HS-5 (cell line): ENCODE measurements around the gene STK32A.
A peak's percentile ranks its signal among the peaks of the same experiment; 100 is the strongest.

ENCODE experiments used
- DNase-seq: peaks from one replicate; pipeline ENCODE4 v3.0.0-alpha.2; 2012; ENCODE audit warnings: low read depth

STK32A gene

DNA sequence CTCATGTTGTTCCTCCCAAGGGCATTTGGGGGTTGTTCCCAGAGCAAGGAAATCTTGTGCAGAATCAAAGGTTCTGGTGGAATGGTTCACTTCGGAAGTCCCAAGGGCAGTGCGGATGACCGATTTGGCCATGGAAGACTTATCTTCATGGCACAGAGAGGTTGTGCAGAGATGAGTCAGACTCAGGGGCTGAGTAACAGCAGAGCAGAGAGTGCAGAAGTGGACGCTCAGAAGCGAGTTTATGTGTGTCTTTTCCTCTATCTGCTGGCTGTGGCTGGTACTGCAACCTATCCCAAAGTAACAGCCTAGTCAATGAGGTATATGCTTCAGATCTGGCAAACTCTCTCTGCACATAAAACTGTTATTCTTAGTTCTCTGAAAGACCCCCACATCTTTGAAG lies 157.0 kb downstream of the STK32A start:
- peak; percentile 36 for DNase-seq

DNA sequence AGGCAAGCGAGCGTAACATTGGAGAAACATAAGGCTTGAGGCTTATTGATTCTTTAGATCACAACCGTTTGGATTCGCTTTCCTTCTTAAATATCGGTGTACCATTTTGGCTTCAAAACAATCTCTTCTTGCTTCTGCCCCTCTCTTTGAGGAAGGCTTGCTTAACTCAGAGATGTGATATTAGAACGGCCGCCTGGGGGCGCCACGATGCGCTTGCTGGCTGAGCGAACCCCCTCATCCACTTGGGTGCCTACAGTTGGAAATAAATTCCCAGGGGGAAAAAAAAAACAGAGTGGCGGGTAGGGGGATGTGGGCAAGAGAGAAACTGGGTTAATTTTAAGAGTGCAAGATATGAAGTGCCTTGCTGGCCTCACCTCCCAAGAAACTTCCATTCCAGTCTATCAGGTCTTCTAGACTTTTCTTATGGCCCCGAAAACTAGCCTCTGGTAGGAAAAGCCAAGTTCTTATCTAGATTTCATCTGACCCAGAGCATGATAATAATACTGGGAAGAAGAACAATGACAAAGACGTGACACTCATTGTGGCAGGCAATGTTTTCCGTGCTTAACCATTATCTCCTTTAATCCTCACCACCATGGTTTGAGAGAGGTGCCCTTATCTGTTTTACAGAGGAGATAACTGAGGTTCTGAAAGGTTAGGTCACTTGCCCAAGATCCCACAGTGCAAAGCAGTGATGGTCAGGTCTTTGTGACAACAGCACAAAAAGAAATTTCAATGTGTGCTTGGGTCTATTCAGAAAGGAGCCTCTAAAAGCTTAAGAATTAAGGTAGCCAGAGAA lies 159.2 kb downstream of the STK32A start:
- no peak for DNase-seq

DNA sequence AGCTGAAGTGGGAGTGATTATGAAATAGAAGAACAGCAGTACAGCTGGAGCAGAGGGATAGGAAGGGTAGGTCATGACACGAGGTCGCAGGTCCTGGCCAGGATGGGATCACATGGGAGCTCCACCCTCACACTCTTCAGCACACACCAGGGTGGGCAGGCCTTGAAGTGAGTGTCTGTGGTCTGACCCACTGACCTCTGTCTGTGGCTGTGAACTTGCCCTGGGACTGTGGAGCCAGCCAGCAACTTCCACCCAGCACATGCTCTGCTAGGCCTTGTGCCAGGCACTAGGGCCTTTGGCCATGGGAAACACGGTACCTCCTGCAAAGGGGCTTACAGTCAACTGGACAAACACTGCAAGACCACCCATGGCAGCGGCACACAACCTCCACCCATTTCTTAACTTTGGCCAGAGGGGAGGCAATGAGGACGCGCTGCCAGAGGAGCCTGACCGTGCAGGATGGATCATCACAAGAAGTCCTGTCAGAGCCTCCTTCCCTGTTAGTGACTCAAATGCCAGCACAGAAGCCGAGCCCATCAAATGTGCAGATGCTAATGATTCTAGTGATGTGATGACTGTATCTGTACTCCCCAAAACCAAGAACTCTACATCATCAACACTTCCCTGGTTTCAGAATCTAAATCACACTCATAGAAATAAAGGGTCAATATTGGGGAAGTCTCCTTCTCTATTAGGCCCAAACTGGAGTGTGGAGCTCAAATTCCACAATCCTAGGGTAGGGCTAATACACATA lies 161.4 kb downstream of the STK32A start:
- DNase-seq, result no peak

DNA sequence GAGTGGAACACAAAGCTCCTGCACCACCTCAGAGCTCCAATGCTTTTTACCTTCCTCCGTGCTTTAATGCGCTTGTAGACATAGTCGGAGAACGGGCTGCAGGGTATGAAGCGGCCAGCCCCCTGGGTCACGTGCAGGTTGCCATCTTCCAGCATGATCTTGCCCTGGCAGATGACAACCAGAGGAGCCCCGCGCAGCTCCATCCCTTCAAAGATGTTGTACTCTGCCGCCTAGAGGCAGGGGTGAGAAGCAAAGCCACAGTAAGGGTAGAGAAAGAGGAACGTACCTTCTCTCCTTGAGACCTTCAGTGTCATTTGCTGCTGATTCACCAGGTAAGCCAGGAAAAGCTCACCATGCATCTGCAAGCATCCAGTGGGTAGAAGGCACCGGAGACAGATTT lies 162.8 kb downstream of the STK32A start:
- no peak for DNase-seq

DNA sequence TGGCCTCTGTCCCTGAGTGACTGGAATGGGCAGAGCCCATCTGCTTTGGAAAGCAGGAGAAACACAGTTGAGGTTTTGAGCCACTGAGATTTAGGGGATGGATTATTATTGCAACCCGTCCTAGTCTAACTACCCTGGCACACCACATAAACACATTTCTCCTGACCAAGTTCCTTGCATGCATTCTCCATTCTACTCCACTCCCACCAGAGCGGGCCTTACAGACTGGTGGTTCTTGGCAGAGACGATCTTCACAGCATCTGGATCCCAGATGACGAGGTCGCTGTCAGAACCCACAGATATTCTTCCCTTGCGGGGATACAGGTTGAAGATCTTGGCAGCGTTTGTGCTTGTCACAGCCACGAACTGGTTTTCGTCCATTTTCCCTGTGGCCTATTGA lies 164.0 kb downstream of the STK32A start:
- DNase-seq, result no peak

DNA sequence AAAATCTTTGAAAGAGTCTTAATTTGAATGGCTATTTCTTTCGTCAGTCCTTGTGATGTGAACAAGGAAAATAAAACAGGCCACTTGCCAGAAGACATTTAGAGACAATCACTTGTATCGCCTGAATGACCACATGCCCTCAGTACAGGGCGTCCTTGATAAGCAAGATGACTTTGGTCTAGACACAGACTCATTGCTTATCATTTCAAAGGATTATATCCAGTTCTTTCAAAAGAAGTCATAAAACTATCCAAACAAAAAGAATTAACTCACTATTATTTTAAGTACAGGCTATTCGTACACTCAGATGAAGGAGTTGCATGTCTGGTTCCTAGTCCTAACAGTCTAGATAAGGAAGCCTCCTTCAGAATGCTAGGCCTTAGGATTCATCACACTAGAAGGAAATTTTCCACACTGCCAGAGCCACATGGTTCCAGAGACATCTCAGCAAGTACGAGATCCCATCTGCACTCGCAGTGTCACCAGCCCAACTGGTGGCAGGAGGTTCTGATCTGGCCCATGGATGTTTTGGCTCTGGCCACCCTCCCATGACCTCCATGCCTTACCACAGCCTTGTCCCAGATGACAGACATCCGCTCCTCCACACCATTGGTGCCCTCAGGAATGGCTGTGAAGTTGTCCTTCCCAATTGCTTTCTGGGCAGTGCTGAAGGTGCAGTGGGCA lies 165.4 kb downstream of the STK32A start:
- DNase-seq, result no peak

GRCh38 chr5:147400881-147401280 lies 166.1 kb downstream of the STK32A start:
- no peak for DNase-seq

GRCh38 chr5:147403651-147404640 lies 169.1 kb downstream of the STK32A start:
- DNase-seq, result peak; percentile 92

DNA sequence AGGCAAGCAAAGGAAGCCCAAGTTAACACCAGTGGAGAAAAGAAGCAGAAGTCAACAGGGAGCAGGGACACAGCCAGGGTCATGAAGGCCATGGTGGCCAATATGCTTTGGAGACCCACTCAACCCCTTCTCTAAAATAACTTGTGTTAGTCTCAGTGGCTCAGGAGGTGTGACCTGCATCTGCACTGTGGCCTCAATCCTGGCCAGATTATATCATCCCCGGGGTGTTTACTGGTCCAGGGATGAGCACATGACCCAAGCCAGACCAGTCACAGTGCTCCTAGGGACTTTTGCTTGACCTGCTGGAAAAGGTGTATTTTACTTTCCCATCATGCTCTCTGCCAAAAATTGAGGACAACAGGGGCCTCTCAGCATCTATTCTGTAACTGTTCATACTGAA lies 169.9 kb downstream of the STK32A start:
- no peak for DNase-seq

DNA sequence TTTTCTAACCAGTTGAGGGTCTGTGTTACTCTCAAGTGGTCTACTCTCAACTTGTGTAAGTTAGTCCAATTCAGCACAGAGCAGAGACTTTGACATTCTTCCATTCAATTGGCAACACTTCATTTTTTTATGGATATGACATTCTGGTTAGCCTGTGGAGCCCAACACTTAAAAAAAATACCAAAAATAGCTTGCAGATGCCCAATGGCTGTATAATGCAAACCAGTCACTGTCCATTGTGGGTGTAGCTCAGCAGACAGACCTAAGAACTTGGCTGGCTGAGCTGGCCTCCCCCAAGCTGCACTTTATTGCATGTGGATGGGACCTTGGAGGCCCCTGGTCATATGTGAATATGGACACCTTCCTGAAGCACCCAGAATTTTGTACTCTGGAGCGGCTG lies 171.8 kb downstream of the STK32A start:
- DNase-seq, result no peak

GRCh38 chr5:147407094-147407681 lies 172.4 kb downstream of the STK32A start:
- DNase-seq, result no peak

- no peak for DNase-seq
Observed at GRCh38 chr5:147408980-147409379, 174.2 kb downstream of the STK32A start.

GRCh38 chr5:147410496-147411358 lies 175.9 kb downstream of the STK32A start:
- no peak for DNase-seq

- no peak for DNase-seq
Observed at GRCh38 chr5:147411359-147412319, 176.8 kb downstream of the STK32A start.

- DNase-seq, result no peak
Observed at GRCh38 chr5:147412561-147412960, 177.7 kb downstream of the STK32A start.

- no peak for DNase-seq
Observed at GRCh38 chr5:147413266-147413665, 178.4 kb downstream of the STK32A start.

GRCh38 chr5:147415651-147416050 lies 180.8 kb downstream of the STK32A start:
- DNase-seq, result no peak

GRCh38 chr5:147417135-147417813 lies 182.4 kb downstream of the STK32A start:
- no peak for DNase-seq

- no peak for DNase-seq
Observed at GRCh38 chr5:147418613-147419012, 183.8 kb downstream of the STK32A start.
